Right lobe of liver (tissue), 6 donors: ENCODE results near the gene KIAA1614. TPM values are rescaled to one million over a fixed set of nuclear protein-coding genes. Genes with fewer than 3 reads are reported as not detected.
A peak's percentile ranks its signal among the peaks of the same experiment; 100 is the strongest.

Experiments used
- ATAC-seq, 4 donors: fragments of 200-7000 bp; cut with Tn5 transposase; one replicate each; pipeline ENCODE4 v1.9.1; 2020; ENCODE audit warnings: mild to moderate bottlenecking in 4 of 4, moderate library complexity in 4 of 4
- DNase-seq, 3 donors: peaks; one replicate each; pipeline ENCODE4 v3.0.0-alpha.2; 2020
- H3K27ac ChIP-seq, 3 donors: fragments of 200-600 bp; one replicate each; pipeline ENCODE4 v1.8.0; 2022
- H3K27me3 ChIP-seq, 2 donors: fragments of 200-600 bp; one replicate each; pipeline ENCODE4 v1.8.0; 2022
- H3K36me3 ChIP-seq, 4 donors: fragments of 200-600 bp; sonication (generic) in 1 of 4; one replicate each; pipeline versions ENCODE4 v1.5.1 to v1.8.0; 2017 to 2022; ENCODE audit warnings: control low read depth in 1 of 4
- H3K4me1 ChIP-seq, 4 donors: fragments of 200-600 bp; sonication (generic) in 1 of 4; one replicate each; pipeline versions ENCODE4 v1.5.1 to v1.8.0; 2017 to 2022; ENCODE audit warnings: control low read depth in 1 of 4
- H3K4me3 ChIP-seq, 3 donors: fragments of 200-600 bp; one replicate each; pipeline ENCODE4 v1.8.0; 2022
- H3K9me3 ChIP-seq, 4 donors: fragments of 200-600 bp; sonication (generic) in 1 of 4; one replicate each; pipeline versions ENCODE4 v1.5.1 to v1.8.0; 2017 to 2022; ENCODE audit warnings: control low read depth in 1 of 4
- POLR2A ChIP-seq: fragments of 450-650 bp; IDR thresholded peaks from one replicate; pipeline ENCODE4 v1.6.1; 2017; ENCODE audit warnings: antibody characterized with exemption, mild to moderate bottlenecking
- WGBS: methylation state at CpG from one replicate; pipeline ENCODE4 v1.1.6; 2018; ENCODE audit warnings: low coverage, low lambda C conversion rate; ENCODE audit not compliant: insufficient coverage; ENCODE audit errors: missing lambda C conversion rate; 5-methylcytosine and 5-hydroxymethylcytosine counted together
- intact Hi-C, 2 donors: fragments of 100-400 bp; cut with DNase I; formaldehyde crosslinking; loops; one replicate each; pipeline versions ENCODE4 v1.11.2 to v1.14.1; 2022
- total RNA-seq, 6 experiments: library from RNA; depleted of rRNA in 2 of 6; stranded (reverse); fragments of >200 nt in 2 of 6; fragmentation: NEBNext Ultra II Directional in 3 of 6; extraction: Animal tissue kit (Norgen Biotek cat#: 25700) in 3 of 6; gene quantifications; one replicate each; pipeline versions ENCODE4 v1.1.0 to v1.2.4, GENCODE V29; 2016 to 2023
- TF ChIP-seq, protein P1 (sequence below), 4 donors: fragments of 200-600 bp in 3 of 4; fragments of 450-650 bp in 1 of 4; IDR thresholded peaks; one replicate each; pipeline versions ENCODE4 v1.5.1 to v1.8.0; 2016 to 2022; ENCODE audit warnings: antibody characterized with exemption in 4 of 4, mild to moderate bottlenecking in 2 of 4
- donor health status: DM: no; HTN: yes; CAD: no.
- donor health status: DM: no; HTN: no; CAD: no.
- donor health status: DM: no; HTN: no; CAD: no.
- donor health status: DM: no; HTN: yes; CAD: no.
- donor health status: DM: no; HTN: yes; CAD: no.

KIAA1614 gene
- total RNA-seq, 6 experiments from 2014 or later = 0.13 to 0.25 (median 0.21) TPM

DNA sequence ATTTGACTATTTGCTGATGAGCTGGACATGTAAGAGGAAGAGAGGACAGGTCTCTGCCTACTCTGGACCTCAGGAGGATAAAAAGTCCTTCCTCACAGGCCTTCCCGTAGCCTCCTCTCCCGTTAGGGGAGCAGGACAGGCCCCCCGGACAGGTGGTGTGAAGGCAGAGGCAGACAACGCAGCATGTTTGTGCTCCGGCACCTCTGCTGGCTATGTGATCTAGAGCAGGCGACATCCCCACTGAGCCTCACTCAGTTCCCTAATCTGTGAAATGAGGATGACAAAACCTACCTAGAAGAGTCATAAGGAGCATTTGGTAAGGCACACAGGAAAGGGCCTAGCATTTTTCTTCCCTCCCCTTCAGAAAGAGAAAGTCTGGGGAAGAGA is 34.8 kb downstream of the KIAA1614 start:
- TF ChIP-seq POLR2A = no peak
- TF ChIP-seq, protein P1, sequence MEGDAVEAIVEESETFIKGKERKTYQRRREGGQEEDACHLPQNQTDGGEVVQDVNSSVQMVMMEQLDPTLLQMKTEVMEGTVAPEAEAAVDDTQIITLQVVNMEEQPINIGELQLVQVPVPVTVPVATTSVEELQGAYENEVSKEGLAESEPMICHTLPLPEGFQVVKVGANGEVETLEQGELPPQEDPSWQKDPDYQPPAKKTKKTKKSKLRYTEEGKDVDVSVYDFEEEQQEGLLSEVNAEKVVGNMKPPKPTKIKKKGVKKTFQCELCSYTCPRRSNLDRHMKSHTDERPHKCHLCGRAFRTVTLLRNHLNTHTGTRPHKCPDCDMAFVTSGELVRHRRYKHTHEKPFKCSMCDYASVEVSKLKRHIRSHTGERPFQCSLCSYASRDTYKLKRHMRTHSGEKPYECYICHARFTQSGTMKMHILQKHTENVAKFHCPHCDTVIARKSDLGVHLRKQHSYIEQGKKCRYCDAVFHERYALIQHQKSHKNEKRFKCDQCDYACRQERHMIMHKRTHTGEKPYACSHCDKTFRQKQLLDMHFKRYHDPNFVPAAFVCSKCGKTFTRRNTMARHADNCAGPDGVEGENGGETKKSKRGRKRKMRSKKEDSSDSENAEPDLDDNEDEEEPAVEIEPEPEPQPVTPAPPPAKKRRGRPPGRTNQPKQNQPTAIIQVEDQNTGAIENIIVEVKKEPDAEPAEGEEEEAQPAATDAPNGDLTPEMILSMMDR (IDR thresholded peaks at IDR 0.05) = no peak
- no peak for ATAC-seq
- peak in 1 of 3 donors; percentile 23 for DNase-seq
- Histone ChIP-seq H3K9me3 (no peaks in the 10 kb centered on the region), H3K4me1 (no peaks in the 10 kb centered on the region), H3K27me3 (no peaks in the 10 kb centered on the region), H3K4me3 (no peak overlapping the region), H3K36me3 (no peaks in the 10 kb centered on the region), H3K27ac (no peak overlapping the region)
- WGBS = 92% methylated on average over 2 of the region's 6 CpGs
- intact Hi-C loops = no loop called here

DNA sequence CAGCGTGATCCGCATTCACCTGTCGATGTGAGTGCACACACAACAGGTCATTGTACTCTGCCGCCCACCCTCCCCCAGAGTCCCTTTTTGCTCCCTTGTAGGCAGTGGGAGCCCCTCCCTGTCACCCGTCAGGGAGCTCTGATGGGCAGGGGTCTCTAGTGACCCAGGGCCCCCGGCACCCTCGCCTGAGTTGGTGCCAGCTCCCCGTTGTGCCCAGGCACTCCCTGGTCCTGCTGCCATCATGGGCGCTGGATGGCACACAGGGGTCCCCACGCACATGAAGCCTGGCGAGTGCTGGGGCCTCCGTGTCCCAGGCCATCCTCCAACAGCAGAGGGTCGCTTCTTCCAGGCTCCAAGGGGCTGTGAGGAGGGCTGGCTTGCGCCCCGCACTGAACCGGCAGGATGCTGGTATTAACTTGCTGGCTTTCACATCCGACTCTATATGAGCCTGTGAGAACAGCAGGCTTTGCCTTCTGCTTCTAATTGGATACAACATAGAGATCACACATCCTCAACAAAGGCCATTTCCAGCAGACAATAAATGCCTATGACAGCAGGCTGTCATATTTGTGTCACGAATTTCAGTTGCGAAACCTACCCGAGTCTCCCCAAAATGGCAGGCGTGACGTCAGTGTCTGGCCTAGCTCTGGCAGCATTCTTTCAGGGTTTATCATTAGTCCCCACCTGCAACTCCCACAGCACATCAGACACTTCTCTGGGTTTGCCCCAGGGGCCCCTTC is 35.4 kb downstream of the KIAA1614 start:
- no peaks in the 10 kb centered on the region for H3K4me1 ChIP-seq
- H3K9me3 ChIP-seq = no peaks in the 10 kb centered on the region
- DNase-seq (peak in 1 of 3 donors; percentile 33), ATAC-seq (no peak)
- intact Hi-C loops = no loop called here
- H3K36me3 ChIP-seq = no peaks in the 10 kb centered on the region
- H3K27me3 ChIP-seq = no peaks in the 10 kb centered on the region
- no peak overlapping the region for H3K4me3 ChIP-seq
- no peak overlapping the region for H3K27ac ChIP-seq
- TF ChIP-seq POLR2A = no peak
- TF ChIP-seq, protein P1 (IDR thresholded peaks at IDR 0.05) = no peak
- WGBS = 96% methylated on average over 4 of the region's 22 CpGs

DNA sequence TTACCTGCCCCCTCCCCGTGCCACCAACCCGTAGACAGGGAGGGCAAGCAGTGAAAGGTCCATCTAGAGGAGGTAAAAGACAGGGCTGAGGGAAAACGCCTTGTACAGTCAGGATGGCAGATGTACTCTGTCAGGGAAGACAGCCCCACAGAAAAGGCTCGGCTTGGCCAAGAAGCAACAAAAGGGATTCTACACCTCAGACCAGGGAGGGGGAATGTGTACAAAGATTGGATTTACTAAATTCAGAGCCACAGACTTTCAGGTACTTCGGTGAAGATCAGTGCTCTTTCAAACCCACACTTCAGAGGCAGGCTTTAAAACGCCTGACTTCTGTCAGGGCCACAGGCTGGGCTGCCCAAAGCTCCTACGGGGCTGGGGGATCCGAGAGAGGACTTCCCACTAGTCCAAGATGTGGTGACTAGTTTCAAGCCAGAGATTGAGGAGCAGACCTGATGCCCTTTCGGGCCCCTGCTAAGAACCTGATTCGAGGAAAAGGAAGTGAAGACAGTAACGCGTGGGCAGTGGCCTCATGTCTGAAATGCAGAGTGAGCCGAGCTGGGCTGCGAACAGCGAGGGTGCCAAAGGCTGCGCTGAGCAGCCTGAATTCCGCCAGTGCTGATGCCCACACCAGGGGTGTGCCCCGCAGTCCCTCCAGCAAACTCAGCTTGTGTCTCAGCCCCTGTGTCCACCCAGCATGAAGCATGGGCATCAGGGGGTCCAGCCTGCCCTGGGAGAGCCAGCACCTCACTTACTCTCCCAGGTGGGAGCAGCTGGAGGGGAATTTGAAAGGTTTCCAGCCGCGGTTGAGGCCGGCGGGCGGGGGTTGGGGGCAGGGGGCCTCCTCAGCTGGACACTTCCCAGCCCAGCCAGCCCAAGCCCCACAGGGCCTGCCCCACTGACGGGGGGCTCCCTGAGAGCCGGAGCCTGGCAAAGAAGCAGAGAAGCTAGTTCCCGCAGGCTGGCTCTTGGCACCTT is 36.2 kb downstream of the KIAA1614 start:
- H3K27ac ChIP-seq = no peak overlapping the region
- no peak for TF ChIP-seq POLR2A
- intact Hi-C loops = no loop called here
- no peaks in the 10 kb centered on the region for H3K36me3 ChIP-seq
- H3K4me1 ChIP-seq = peaks cover 0 to 7% (median 0%) of the 10 kb centered on the region in 4 donors
- no peaks in the 10 kb centered on the region for H3K9me3 ChIP-seq
- 93% methylated on average over 6 of the region's 26 CpGs for WGBS
- no peak overlapping the region for H3K4me3 ChIP-seq
- no peaks in the 10 kb centered on the region for H3K27me3 ChIP-seq
- no peak for ATAC-seq
- DNase-seq = no peak

DNA sequence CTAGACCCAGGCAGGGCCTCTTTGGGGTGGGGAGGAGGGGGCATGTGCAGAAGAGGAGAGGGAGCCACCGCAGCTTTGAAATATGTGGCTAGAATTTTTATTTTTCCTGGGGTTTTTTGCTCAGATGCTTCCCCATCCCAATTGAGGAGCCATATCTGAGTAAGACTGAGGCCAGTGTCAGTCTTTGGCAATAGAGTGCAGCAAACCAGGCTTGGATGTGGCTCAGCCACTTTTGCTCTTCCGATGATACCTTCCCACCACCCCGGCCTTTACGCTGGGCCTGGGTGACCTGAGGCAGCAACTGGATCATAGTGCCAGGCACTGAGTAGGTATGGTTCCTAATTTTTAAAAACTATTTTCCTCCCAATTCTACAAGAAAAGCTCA is 36.9 kb downstream of the KIAA1614 start:
- H3K27ac ChIP-seq = no peak overlapping the region
- H3K9me3 ChIP-seq = no peaks in the 10 kb centered on the region
- 93% methylated on average over 2 of the region's 4 CpGs for WGBS
- no peak overlapping the region for H3K4me3 ChIP-seq
- DNase-seq = no peak
- intact Hi-C loops = no loop called here
- no peak for ATAC-seq
- no peaks in the 10 kb centered on the region for H3K27me3 ChIP-seq
- peaks cover 0 to 7% (median 0%) of the 10 kb centered on the region in 4 donors for H3K4me1 ChIP-seq
- TF ChIP-seq, protein P1 (IDR thresholded peaks at IDR 0.05) = no peak
- no peak for TF ChIP-seq POLR2A
- H3K36me3 ChIP-seq = no peaks in the 10 kb centered on the region

DNA sequence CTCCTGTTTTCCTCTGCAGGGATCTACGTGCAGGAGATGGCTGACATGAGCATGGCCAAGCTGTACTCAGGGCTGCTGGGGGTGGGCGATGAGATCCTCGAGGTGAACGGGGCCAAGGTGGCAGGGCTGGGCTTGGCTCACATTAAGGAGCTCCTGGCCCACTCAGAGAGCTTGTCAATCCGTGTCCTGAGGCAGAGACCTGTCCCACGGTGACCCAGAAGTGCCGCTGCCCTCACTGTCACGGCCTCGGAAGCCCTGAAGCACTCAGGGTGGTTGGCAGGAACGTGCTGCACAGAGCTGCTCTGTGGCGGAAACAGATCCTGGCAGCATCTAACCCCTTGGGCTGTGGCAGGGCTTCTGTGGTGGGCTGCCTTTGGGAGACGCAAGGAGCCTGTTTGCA is 37.6 kb downstream of the KIAA1614 start:
- 100% methylated on average over 1 of the region's 12 CpGs for WGBS
- intact Hi-C loops = no loop called here

More for the DNA sequence above, 37.6 kb downstream of the KIAA1614 start:
- no peak for TF ChIP-seq POLR2A
- TF ChIP-seq, protein P1 (IDR thresholded peaks at IDR 0.05) = no peak
- H3K4me1 ChIP-seq = peaks cover 0 to 7% (median 0%) of the 10 kb centered on the region in 4 donors
- no peaks in the 10 kb centered on the region for H3K36me3 ChIP-seq
- no peak overlapping the region for H3K27ac ChIP-seq
- ATAC-seq = no peak
- H3K9me3 ChIP-seq = no peaks in the 10 kb centered on the region
- H3K27me3 ChIP-seq = no peaks in the 10 kb centered on the region
- H3K4me3 ChIP-seq = no peak overlapping the region
- no peak for DNase-seq
